Type B pancreatic cell (in vitro differentiated cells): ENCODE data around the gene SRSF5. TPM values are rescaled to one million over a fixed set of nuclear protein-coding genes. Genes with fewer than 3 reads are reported as not detected.

Source experiments
- DNase-seq: peaks from one replicate; pipeline ENCODE4 v3.0.0; 2021; ENCODE audit warnings: mixed read lengths; ENCODE audit not compliant: unreplicated experiment; ENCODE audit errors: extremely low spot score
- H3K27ac Mint-ChIP-seq: 2 replicates; pipeline ENCODE4 v1.8.0; 2021; ENCODE audit warnings: mild to moderate bottlenecking, mixed read lengths
- H3K27me3 Mint-ChIP-seq: 2 replicates; pipeline ENCODE4 v1.8.0; 2021; ENCODE audit warnings: mixed read lengths
- H3K36me3 Mint-ChIP-seq: 2 replicates; pipeline ENCODE4 v1.8.0; 2021; ENCODE audit warnings: mixed read lengths
- H3K4me1 Mint-ChIP-seq: one replicate; pipeline ENCODE4 v1.8.0; 2021; ENCODE audit warnings: mixed read lengths; ENCODE audit not compliant: unreplicated experiment
- H3K4me3 Mint-ChIP-seq: 2 replicates; pipeline ENCODE4 v1.8.0; 2021; ENCODE audit warnings: mild to moderate bottlenecking, mixed read lengths
- H3K9me3 Mint-ChIP-seq: 2 replicates; pipeline ENCODE4 v1.8.0; 2021; ENCODE audit warnings: mixed read lengths
- CTCF ChIP-seq: fragments of 200-600 bp; sonication (generic); conservative IDR thresholded peaks from 2 replicates; pipeline ENCODE4 v1.5.0; 2021; ENCODE audit warnings: antibody characterized with exemption, mild to moderate bottlenecking
- total RNA-seq: library from RNA; stranded (reverse); gene quantifications from 2 replicates; pipeline ENCODE4 v1.2.1, GENCODE V29; 2021; ENCODE audit warnings: low replicate concordance

SRSF5 gene
- total RNA-seq, 1 donor from 2014 or later, result 388 TPM

GRCh38 chr14:69779088-69779487 is 12.1 kb downstream of the SRSF5 start:
- Mint-ChIP-seq H3K4me1 (no peaks in the 10 kb centered on the region), H3K4me3 (no peak overlapping the region), H3K27me3 (no peaks in the 10 kb centered on the region), H3K27ac (no peak overlapping the region), H3K36me3 (peaks cover 37% of the 10 kb centered on the region), H3K9me3 (no peaks in the 10 kb centered on the region)
- DNase-seq, result no peak
- TF ChIP-seq CTCF, result no peak

GRCh38 chr14:69780092-69780491 is 13.2 kb downstream of the SRSF5 start:
- no peaks in the 10 kb centered on the region for H3K4me1 Mint-ChIP-seq
- no peak for DNase-seq
- H3K27me3 Mint-ChIP-seq, result no peaks in the 10 kb centered on the region
- no peak for TF ChIP-seq CTCF
- H3K27ac Mint-ChIP-seq, result no peak overlapping the region
- peaks cover 30% of the 10 kb centered on the region for H3K36me3 Mint-ChIP-seq
- H3K9me3 Mint-ChIP-seq, result no peaks in the 10 kb centered on the region
- H3K4me3 Mint-ChIP-seq, result no peak overlapping the region

GRCh38 chr14:69780952-69781351 is 14.0 kb downstream of the SRSF5 start:
- H3K4me3 Mint-ChIP-seq, result no peak overlapping the region
- no peak for TF ChIP-seq CTCF
- H3K27ac Mint-ChIP-seq, result no peak overlapping the region
- DNase-seq, result no peak
- peaks cover 24% of the 10 kb centered on the region for H3K36me3 Mint-ChIP-seq
- H3K27me3 Mint-ChIP-seq, result no peaks in the 10 kb centered on the region
- H3K4me1 Mint-ChIP-seq, result no peaks in the 10 kb centered on the region
- H3K9me3 Mint-ChIP-seq, result no peaks in the 10 kb centered on the region

GRCh38 chr14:69784942-69785341 is 18.0 kb downstream of the SRSF5 start:
- Mint-ChIP-seq H3K4me3 (no peak overlapping the region), H3K27ac (no peak overlapping the region), H3K4me1 (no peaks in the 10 kb centered on the region), H3K27me3 (no peaks in the 10 kb centered on the region), H3K36me3 (peaks cover 11% of the 10 kb centered on the region), H3K9me3 (no peaks in the 10 kb centered on the region)
- DNase-seq, result no peak
- no peak for TF ChIP-seq CTCF

GRCh38 chr14:69786603-69787002 is 19.7 kb downstream of the SRSF5 start:
- Mint-ChIP-seq H3K9me3 (no peaks in the 10 kb centered on the region), H3K27ac (no peak overlapping the region), H3K4me3 (no peak overlapping the region), H3K4me1 (no peaks in the 10 kb centered on the region), H3K27me3 (no peaks in the 10 kb centered on the region), H3K36me3 (peaks cover 3% of the 10 kb centered on the region)
- TF ChIP-seq CTCF, result no peak
- no peak for DNase-seq

GRCh38 chr14:69789118-69789640 is 22.2 kb downstream of the SRSF5 start:
- Mint-ChIP-seq H3K9me3 (no peaks in the 10 kb centered on the region), H3K27me3 (no peaks in the 10 kb centered on the region), H3K27ac (no peak overlapping the region), H3K4me1 (no peaks in the 10 kb centered on the region), H3K36me3 (peaks cover 3% of the 10 kb centered on the region), H3K4me3 (no peak overlapping the region)
- no peak for DNase-seq
- no peak for TF ChIP-seq CTCF
